ENCODE measurements around the gene TMEM40.

DNA sequence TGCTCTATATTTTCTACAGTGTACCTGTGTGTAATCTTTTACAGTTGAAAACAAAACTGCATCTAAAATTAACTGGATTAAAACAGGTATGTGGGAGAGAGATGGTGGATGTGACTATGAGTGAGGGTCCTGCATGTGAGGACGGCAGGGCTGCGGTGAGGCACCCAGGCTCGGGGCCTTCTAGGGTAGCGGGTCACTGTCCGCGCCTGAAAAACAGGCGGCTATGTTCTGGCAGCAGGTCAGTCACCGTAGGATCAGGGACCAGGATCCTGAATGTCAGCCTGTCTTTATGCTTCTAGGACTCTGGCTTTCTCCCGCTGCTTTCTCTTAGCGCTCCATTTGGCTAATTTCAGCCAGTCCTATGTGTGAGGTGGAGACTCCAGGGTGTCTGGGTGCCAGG is 12.6 kb downstream of the TMEM40 start:
- TF ChIP-seq CTCF (IDR thresholded peaks at IDR 0.05): no peak
- TF ChIP-seq EP300 (IDR thresholded peaks at IDR 0.05): no peak
- TF ChIP-seq POLR2A (IDR thresholded peaks at IDR 0.05): no peak

Measured in suprapubic skin (tissue), 3 donors.